HCT116 (cell line): ENCODE data around the gene RPL38. TPM values are rescaled to one million over a fixed set of nuclear protein-coding genes. Genes with fewer than 3 reads are reported as not detected.

Experiments
- ATAC-seq: fragments of 200-7000 bp; cut with Tn5 transposase; 2 replicates; pipeline ENCODE4 v1.9.1; 2020; ENCODE audit warnings: mild to moderate bottlenecking, moderate library complexity
- BruUV-seq: library from RNA; stranded (reverse); fragments of 400-500 nt; replicated peaks from 2 replicates; lab custom pipeline; 2021; lab: Mats Ljungman, UMichigan
- CTCF ChIA-PET: fragments of 300-600 bp; sonication (Branson Sonifier 250); formaldehyde crosslinking; loops from one replicate; lab custom pipeline; 2021; ENCODE audit warnings: antibody characterized with exemption; lab: Charles Lee
- POLR2A ChIA-PET: fragments of 300-600, 350-600 bp; sonication (Branson Sonifier 250); formaldehyde crosslinking; loops from one replicate; lab custom pipeline; 2021; ENCODE audit warnings: antibody characterized with exemption; lab: Charles Lee
- RAD21 ChIA-PET, 2 experiments: fragments of 300-600 bp; sonication (Branson Sonifier 250); formaldehyde crosslinking; loops; one replicate each; lab custom pipeline; 2023; ENCODE audit warnings: low total read pairs in 2 of 2; ENCODE audit not compliant: uncharacterized antibody in 2 of 2, unreplicated experiment in 2 of 2, low non-redundant PET in 1 of 2; lab: Charles Lee
- DNase-seq: peaks from one replicate; pipeline ENCODE4 v3.0.0-alpha.2; 2010; ENCODE audit warnings: low read depth, low spot score
- H2AFZ ChIP-seq: fragments of 200-600 bp; shearing (Covaris generic), sonication (generic); 2 replicates; pipeline ENCODE4 v1.6.1; 2017; ENCODE audit warnings: low read depth, mixed run types, mixed read lengths, antibody characterized with exemption, low read length; ENCODE audit not compliant: poor library complexity, severe bottlenecking
- H3K27ac ChIP-seq: 2 replicates; pipeline ENCODE4 v1.5.1; 2012; ENCODE audit warnings: low read depth, low read length
- H3K27me3 ChIP-seq: fragments of 200-600 bp; sonication (generic); 2 replicates; pipeline ENCODE4 v1.6.1; 2016; ENCODE audit warnings: mixed run types, low read length, mixed read lengths; ENCODE audit not compliant: insufficient read depth
- H3K36me3 ChIP-seq, 2 experiments: fragments of 200-500 bp in 1 of 2; fragments of 200-600 bp in 1 of 2; sonication (Bioruptor generic) in 1 of 2; sonication (generic) in 1 of 2; 2 replicates each; pipeline versions ENCODE4 v1.5.1 to v1.6.1; 2014 to 2016; ENCODE audit warnings: low read length in 2 of 2, inconsistent platforms in 1 of 2, mixed read lengths in 1 of 2, mixed run types in 1 of 2; ENCODE audit not compliant: insufficient read depth in 2 of 2, control insufficient read depth in 1 of 2
- H3K4me1 ChIP-seq, 2 experiments: fragments of 200-600 bp in 1 of 2; sonication (generic) in 1 of 2; 2 replicates each; pipeline versions ENCODE4 v1.5.1 to v1.6.1; 2012 to 2017; ENCODE audit warnings: low read length in 2 of 2, inconsistent platforms in 1 of 2, mild to moderate bottlenecking in 1 of 2, mixed read lengths in 1 of 2, mixed run types in 1 of 2, moderate library complexity in 1 of 2; ENCODE audit not compliant: insufficient read depth in 2 of 2, control insufficient read depth in 1 of 2
- H3K4me2 ChIP-seq: fragments of 200-600 bp; sonication (generic); 2 replicates; pipeline ENCODE4 v1.6.1; 2017; ENCODE audit warnings: mixed run types, low read length, mixed read lengths
- H3K4me3 ChIP-seq, 2 experiments: fragments of 200-600 bp in 1 of 2; sonication (generic) in 1 of 2; replicated peaks in 1 of 2; 2 replicates each; pipeline ENCODE4 v1.5.1; 2011 to 2016; ENCODE audit warnings: low read length in 2 of 2, control low read depth in 1 of 2, low read depth in 1 of 2, mild to moderate bottlenecking in 1 of 2, mixed read lengths in 1 of 2, mixed run types in 1 of 2
- H3K79me2 ChIP-seq: fragments of 200-600 bp; sonication (generic); 2 replicates; pipeline ENCODE4 v1.6.1; 2017; ENCODE audit warnings: mild to moderate bottlenecking, mixed run types, low read length, moderate library complexity, mixed read lengths; ENCODE audit not compliant: insufficient read depth
- H3K9ac ChIP-seq: fragments of 200-600 bp; sonication (generic); 2 replicates; pipeline ENCODE4 v1.6.1; 2016; ENCODE audit warnings: low read length, mixed read lengths
- H3K9me2 ChIP-seq: fragments of 200-600 bp; sonication (generic), shearing (Covaris generic); 2 replicates; pipeline ENCODE4 v1.6.1; 2017; ENCODE audit warnings: mixed run types, mild to moderate bottlenecking, moderate library complexity; ENCODE audit not compliant: insufficient read depth
- H3K9me3 ChIP-seq, 2 experiments: fragments of 200-500 bp in 1 of 2; fragments of 200-600 bp in 1 of 2; sonication (Bioruptor generic) in 1 of 2; sonication (generic) in 1 of 2; 2 replicates each; pipeline ENCODE4 v1.6.1; 2014 to 2017; ENCODE audit warnings: low read length in 2 of 2, mixed read lengths in 2 of 2, inconsistent platforms in 1 of 2, low read depth in 1 of 2, mild to moderate bottlenecking in 1 of 2, mixed run types in 1 of 2, moderate library complexity in 1 of 2; ENCODE audit not compliant: control insufficient read depth in 1 of 2, insufficient read depth in 1 of 2
- H4K20me1 ChIP-seq: fragments of 200-600 bp; sonication (generic), shearing (Covaris generic); 2 replicates; pipeline ENCODE4 v1.6.1; 2017; ENCODE audit warnings: mixed run types, mild to moderate bottlenecking, moderate library complexity; ENCODE audit not compliant: insufficient read depth
- CTCF ChIP-seq, 3 experiments: fragments of 200-600 bp in 1 of 3; sonication (generic) in 1 of 3; IDR thresholded peaks in 2 of 3; conservative IDR thresholded peaks in 1 of 3; 2 replicates each; pipeline ENCODE4 v1.5.1; 2012 to 2017; ENCODE audit warnings: low read depth in 2 of 3, low read length in 2 of 3, antibody characterized with exemption in 1 of 3, borderline replicate concordance in 1 of 3, control low read depth in 1 of 3, mild to moderate bottlenecking in 1 of 3, mixed read lengths in 1 of 3, mixed run types in 1 of 3, moderate library complexity in 1 of 3; ENCODE audit not compliant: insufficient read depth in 1 of 3
- EGR1 ChIP-seq: IDR thresholded peaks from 2 replicates; pipeline ENCODE4 v1.6.1; 2012; ENCODE audit warnings: low read depth
- EZH2 ChIP-seq: fragments of 200-600 bp; sonication (generic); IDR thresholded peaks from 2 replicates; pipeline ENCODE4 v1.6.1; 2017; ENCODE audit warnings: antibody characterized with exemption, mixed run types
- EZH2phosphoT487 ChIP-seq: fragments of 200-600 bp; IDR thresholded peaks from 2 replicates; pipeline ENCODE4 v1.6.1; 2018; ENCODE audit warnings: antibody characterized with exemption, borderline replicate concordance
- FOSL1 ChIP-seq: IDR thresholded peaks from 2 replicates; pipeline ENCODE4 v1.6.1; 2012; ENCODE audit warnings: low read depth
- MAX ChIP-seq: IDR thresholded peaks from 2 replicates; pipeline ENCODE4 v1.6.1; 2012
- POLR2A ChIP-seq: IDR thresholded peaks from 2 replicates; pipeline ENCODE4 v1.7.0; 2011; ENCODE audit warnings: borderline replicate concordance; ENCODE audit not compliant: insufficient read depth, insufficient read length; ENCODE audit errors: extremely low read depth
- POLR2AphosphoS5 ChIP-seq: IDR thresholded peaks from 2 replicates; pipeline ENCODE4 v1.6.1; 2011; ENCODE audit warnings: mild to moderate bottlenecking, low read depth, low read length, moderate library complexity
- REST ChIP-seq: IDR thresholded peaks from 2 replicates; pipeline ENCODE4 v1.6.1; 2012; ENCODE audit warnings: low read depth
- SP1 ChIP-seq: IDR thresholded peaks from 2 replicates; pipeline ENCODE4 v1.6.1; 2012; ENCODE audit warnings: low read depth
- TCF7L2 ChIP-seq: IDR thresholded peaks from 2 replicates; pipeline ENCODE4 v1.7.0; 2011; ENCODE audit warnings: borderline replicate concordance, inconsistent platforms; ENCODE audit not compliant: insufficient read depth, insufficient read length; ENCODE audit errors: extremely low read depth
- intact Hi-C: fragments of 100-400 bp; cut with micrococcal nuclease; formaldehyde crosslinking; loops from 2 replicates; pipeline ENCODE4 v1.10.0; 2022
- total RNA-seq: library from RNA; stranded (reverse); gene quantifications from one replicate; pipeline ENCODE4 v1.2.1, GENCODE V29; 2021; ENCODE audit not compliant: unreplicated experiment
- TF ChIP-seq, protein P1 (sequence below): IDR thresholded peaks from 2 replicates; pipeline ENCODE4 v1.6.1; 2011; ENCODE audit warnings: mild to moderate bottlenecking, low read length, moderate library complexity; ENCODE audit not compliant: insufficient replicate concordance; ENCODE audit errors: extremely low read depth

Gene RPL38
- total RNA-seq, 1 experiment from 2014 or later: 1,628 TPM

- H4K20me1 ChIP-seq: no peaks in the 10 kb centered on the region
- POLR2A ChIA-PET: no interaction called here
- CTCF ChIA-PET: no interaction called here
- H3K27me3 ChIP-seq: no peaks in the 10 kb centered on the region
- H3K4me1 ChIP-seq: no peaks in the 10 kb centered on the region
- no TSS peak for BruUV-seq
- H2AFZ ChIP-seq: no peak overlapping the region
- no peak for ATAC-seq
- no peak overlapping the region for H3K9ac ChIP-seq
- H3K4me2 ChIP-seq: no peak overlapping the region
- H3K4me3 ChIP-seq: no peak overlapping the region
- RAD21 ChIA-PET: no interaction called here
- intact Hi-C loops: no loop called here
- H3K79me2 ChIP-seq: no peaks in the 10 kb centered on the region
- H3K9me3 ChIP-seq: no peaks in the 10 kb centered on the region
- no peak for TF ChIP-seq EGR1
- no peak for TF ChIP-seq MAX
- TF ChIP-seq, protein P1, sequence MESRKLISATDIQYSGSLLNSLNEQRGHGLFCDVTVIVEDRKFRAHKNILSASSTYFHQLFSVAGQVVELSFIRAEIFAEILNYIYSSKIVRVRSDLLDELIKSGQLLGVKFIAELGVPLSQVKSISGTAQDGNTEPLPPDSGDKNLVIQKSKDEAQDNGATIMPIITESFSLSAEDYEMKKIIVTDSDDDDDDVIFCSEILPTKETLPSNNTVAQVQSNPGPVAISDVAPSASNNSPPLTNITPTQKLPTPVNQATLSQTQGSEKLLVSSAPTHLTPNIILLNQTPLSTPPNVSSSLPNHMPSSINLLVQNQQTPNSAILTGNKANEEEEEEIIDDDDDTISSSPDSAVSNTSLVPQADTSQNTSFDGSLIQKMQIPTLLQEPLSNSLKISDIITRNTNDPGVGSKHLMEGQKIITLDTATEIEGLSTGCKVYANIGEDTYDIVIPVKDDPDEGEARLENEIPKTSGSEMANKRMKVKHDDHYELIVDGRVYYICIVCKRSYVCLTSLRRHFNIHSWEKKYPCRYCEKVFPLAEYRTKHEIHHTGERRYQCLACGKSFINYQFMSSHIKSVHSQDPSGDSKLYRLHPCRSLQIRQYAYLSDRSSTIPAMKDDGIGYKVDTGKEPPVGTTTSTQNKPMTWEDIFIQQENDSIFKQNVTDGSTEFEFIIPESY: no peak
- TF ChIP-seq FOSL1: no peak
- no peak for TF ChIP-seq TCF7L2
- no peak for TF ChIP-seq POLR2A
- no peak for TF ChIP-seq SP1
- no peak for TF ChIP-seq EZH2
- no peak for TF ChIP-seq POLR2AphosphoS5
- TF ChIP-seq REST: no peak
- TF ChIP-seq CTCF (IDR thresholded peaks at IDR 0.05 in 2 of 3, conservative IDR thresholded peaks at IDR 0.05 in 1 of 3; ENCODE audit: borderline replicate concordance in 1 of 3, insufficient read depth in 1 of 3, low read depth in 2 of 3, low read length in 2 of 3): no peak
- TF ChIP-seq EZH2phosphoT487: no peak
- TF ChIP-seq, all 23 proteins: peak for 0
- H3K27ac ChIP-seq: no peak overlapping the region
- no peaks in the 10 kb centered on the region for H3K36me3 ChIP-seq
- H3K9me2 ChIP-seq: no peaks in the 10 kb centered on the region
- no peak for DNase-seq
These were observed 40.6 kb downstream of the RPL38 start for GRCh38 chr17:74244128-74244527.
